Activated T-helper 2 cell treated with anti-CD3 and anti-CD28 coated beads, Interferon-gamma antibody, Interleukin-2, Interleukin-4, amounts not matched to agents 10 μg/mL and 5 μg/mL and 100 μg/mL, durations not matched to agents 14 hours and 24 hours and 36 hours (primary cell): Measurements from ENCODE around the gene BCAS3. TPM values are rescaled to one million over a fixed set of nuclear protein-coding genes. Genes with fewer than 3 reads are reported as not detected.

ENCODE experiments used
- DNase-seq: peaks from one replicate; pipeline ENCODE4 v3.0.0; 2021; ENCODE audit warnings: low spot score
- H3K27ac Mint-ChIP-seq: one replicate; pipeline ENCODE4 v1.8.0; 2021; ENCODE audit warnings: mixed read lengths
- H3K27me3 Mint-ChIP-seq: one replicate; pipeline ENCODE4 v1.8.0; 2021; ENCODE audit warnings: low read depth, mixed read lengths
- H3K36me3 Mint-ChIP-seq: one replicate; pipeline ENCODE4 v1.8.0; 2021; ENCODE audit warnings: low read depth, mixed read lengths
- H3K4me1 Mint-ChIP-seq: one replicate; pipeline ENCODE4 v1.8.0; 2021; ENCODE audit warnings: low read depth, mixed read lengths
- H3K4me3 Mint-ChIP-seq: one replicate; pipeline ENCODE4 v1.8.0; 2021; ENCODE audit warnings: low read depth, mild to moderate bottlenecking, moderate library complexity, mixed read lengths
- H3K9me3 Mint-ChIP-seq: one replicate; pipeline ENCODE4 v1.8.0; 2021; ENCODE audit warnings: mixed read lengths
- intact Hi-C: fragments of 100-400 bp; cut with micrococcal nuclease; formaldehyde crosslinking; loops from one replicate; pipeline ENCODE4 v1.15.1; 2023
- total RNA-seq: library from RNA; stranded (reverse); gene quantifications from 2 replicates; pipeline ENCODE4 v1.2.3, GENCODE V29; 2022

BCAS3 gene
- total RNA-seq, 1 donor from 2014 or later, result 10.7 TPM

DNA sequence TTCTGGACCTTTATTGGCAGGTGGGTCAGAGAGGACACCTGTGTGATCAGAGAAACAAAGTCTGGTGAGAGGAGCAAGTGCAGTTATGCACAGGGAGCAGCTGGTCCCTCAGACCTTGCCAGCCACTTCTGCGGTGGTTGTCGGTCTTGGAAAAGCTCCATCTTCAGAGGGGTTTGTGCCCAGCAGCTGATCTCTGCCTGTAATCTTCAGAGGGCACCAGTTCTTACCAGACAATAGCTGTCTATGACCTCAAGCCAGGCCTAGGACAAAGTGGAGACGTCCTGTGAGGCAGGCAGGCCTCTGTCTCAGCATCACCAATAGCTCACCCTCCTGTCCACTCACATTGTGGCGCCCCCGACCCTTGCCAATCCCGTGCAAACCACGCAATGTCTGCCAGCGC lies 655.5 kb downstream of the BCAS3 start:
- intact Hi-C loops, result no loop called here
- H3K36me3 Mint-ChIP-seq, result no peaks in the 10 kb centered on the region
- no peak for DNase-seq
- H3K9me3 Mint-ChIP-seq, result no peaks in the 10 kb centered on the region
- no peak overlapping the region for H3K27ac Mint-ChIP-seq
- no peaks in the 10 kb centered on the region for H3K27me3 Mint-ChIP-seq
- no peaks in the 10 kb centered on the region for H3K4me1 Mint-ChIP-seq
- H3K4me3 Mint-ChIP-seq, result no peak overlapping the region

DNA sequence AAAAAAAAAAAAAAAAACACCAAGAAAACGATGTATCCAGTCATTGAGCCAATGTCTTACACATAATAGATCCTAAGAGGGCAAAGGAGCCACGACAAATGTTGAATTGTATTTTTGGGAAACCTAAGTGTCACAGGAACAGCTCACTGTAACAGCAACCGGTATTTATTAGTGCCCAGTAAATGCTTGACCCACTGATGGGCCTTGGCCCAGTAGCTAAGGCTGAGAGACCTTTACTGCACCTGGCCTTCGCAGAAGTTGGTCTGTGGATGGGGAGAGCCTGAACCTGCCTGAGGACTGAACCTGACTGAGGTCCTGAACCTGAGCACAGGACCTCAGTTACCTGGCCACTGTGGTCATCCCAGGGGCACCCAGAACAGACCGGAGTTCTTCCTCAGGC lies 657.0 kb downstream of the BCAS3 start:
- H3K9me3 Mint-ChIP-seq, result no peaks in the 10 kb centered on the region
- H3K4me3 Mint-ChIP-seq, result no peak overlapping the region
- no peaks in the 10 kb centered on the region for H3K36me3 Mint-ChIP-seq
- no peaks in the 10 kb centered on the region for H3K27me3 Mint-ChIP-seq
- DNase-seq, result no peak
- H3K27ac Mint-ChIP-seq, result no peak overlapping the region
- intact Hi-C loops, result no loop called here
- H3K4me1 Mint-ChIP-seq, result no peaks in the 10 kb centered on the region

- Mint-ChIP-seq H3K27ac (no peak overlapping the region), H3K27me3 (no peaks in the 10 kb centered on the region), H3K9me3 (no peaks in the 10 kb centered on the region), H3K36me3 (no peaks in the 10 kb centered on the region), H3K4me1 (no peaks in the 10 kb centered on the region), H3K4me3 (no peak overlapping the region)
- no peak for DNase-seq
- intact Hi-C loops, result no loop called here
Observed at GRCh38 chr17:61335105-61335844, 657.6 kb downstream of the BCAS3 start.

DNA sequence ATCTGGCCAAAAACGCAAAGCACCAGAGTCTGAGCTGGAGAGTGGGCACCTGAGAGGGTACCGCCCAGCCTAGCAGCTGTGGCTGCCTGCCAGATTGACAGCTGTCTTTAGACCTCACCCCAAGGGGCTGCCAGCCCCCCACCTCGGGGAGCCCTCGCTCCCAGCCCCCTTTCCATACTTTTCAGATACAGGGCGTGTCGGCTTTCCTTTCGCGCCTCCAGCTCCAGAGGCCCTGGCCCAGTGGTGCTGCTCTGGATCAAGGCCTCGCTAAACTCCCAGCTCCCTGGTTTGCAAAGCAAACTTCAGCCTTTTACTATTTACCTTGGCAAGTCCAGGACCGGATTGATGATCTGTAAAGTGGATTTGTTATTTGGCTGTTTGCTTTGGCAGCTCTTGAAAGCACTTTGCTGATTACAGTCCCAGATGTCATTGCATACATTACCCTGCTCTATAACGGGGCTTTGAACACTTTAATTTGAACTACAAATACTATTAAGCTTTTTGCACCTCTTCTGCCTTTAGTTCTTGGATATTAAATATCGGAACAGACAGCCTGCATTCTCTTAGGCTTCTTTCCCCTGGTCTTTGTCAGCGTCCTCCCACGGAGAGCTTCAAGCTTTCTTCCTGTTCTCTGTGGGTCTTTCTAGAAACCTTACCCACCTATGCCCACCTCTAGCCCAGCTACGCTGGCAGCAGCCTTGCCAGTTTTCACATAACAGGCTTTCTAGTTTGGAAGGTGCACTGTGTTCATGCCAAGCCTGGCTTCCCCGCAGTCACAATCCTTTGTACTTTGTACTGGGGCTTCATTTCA lies 658.4 kb downstream of the BCAS3 start:
- no peak for DNase-seq
- Mint-ChIP-seq H3K27ac (no peak overlapping the region), H3K4me3 (no peak overlapping the region), H3K4me1 (no peaks in the 10 kb centered on the region), H3K9me3 (no peaks in the 10 kb centered on the region), H3K27me3 (no peaks in the 10 kb centered on the region), H3K36me3 (no peaks in the 10 kb centered on the region)
- intact Hi-C loops, result no loop called here

GRCh38 chr17:61337290-61337689 lies 659.6 kb downstream of the BCAS3 start:
- Mint-ChIP-seq H3K27me3 (no peaks in the 10 kb centered on the region), H3K36me3 (no peaks in the 10 kb centered on the region), H3K9me3 (no peaks in the 10 kb centered on the region), H3K4me1 (no peaks in the 10 kb centered on the region), H3K4me3 (no peak overlapping the region), H3K27ac (no peak overlapping the region)
- DNase-seq, result no peak
- intact Hi-C loops, result no loop called here

- no peaks in the 10 kb centered on the region for H3K9me3 Mint-ChIP-seq
- no peaks in the 10 kb centered on the region for H3K27me3 Mint-ChIP-seq
- H3K36me3 Mint-ChIP-seq, result no peaks in the 10 kb centered on the region
- no peak overlapping the region for H3K27ac Mint-ChIP-seq
- H3K4me1 Mint-ChIP-seq, result no peaks in the 10 kb centered on the region
- DNase-seq, result no peak
- no peak overlapping the region for H3K4me3 Mint-ChIP-seq
- intact Hi-C loops, result no loop called here
Observed at GRCh38 chr17:61338000-61338798, 660.5 kb downstream of the BCAS3 start.

- Mint-ChIP-seq H3K27me3 (no peaks in the 10 kb centered on the region), H3K36me3 (no peaks in the 10 kb centered on the region), H3K4me1 (no peaks in the 10 kb centered on the region), H3K4me3 (no peak overlapping the region), H3K27ac (no peak overlapping the region), H3K9me3 (no peaks in the 10 kb centered on the region)
- DNase-seq, result no peak
- intact Hi-C loops, result no loop called here
Observed at GRCh38 chr17:61338874-61339478, 661.3 kb downstream of the BCAS3 start.

DNA sequence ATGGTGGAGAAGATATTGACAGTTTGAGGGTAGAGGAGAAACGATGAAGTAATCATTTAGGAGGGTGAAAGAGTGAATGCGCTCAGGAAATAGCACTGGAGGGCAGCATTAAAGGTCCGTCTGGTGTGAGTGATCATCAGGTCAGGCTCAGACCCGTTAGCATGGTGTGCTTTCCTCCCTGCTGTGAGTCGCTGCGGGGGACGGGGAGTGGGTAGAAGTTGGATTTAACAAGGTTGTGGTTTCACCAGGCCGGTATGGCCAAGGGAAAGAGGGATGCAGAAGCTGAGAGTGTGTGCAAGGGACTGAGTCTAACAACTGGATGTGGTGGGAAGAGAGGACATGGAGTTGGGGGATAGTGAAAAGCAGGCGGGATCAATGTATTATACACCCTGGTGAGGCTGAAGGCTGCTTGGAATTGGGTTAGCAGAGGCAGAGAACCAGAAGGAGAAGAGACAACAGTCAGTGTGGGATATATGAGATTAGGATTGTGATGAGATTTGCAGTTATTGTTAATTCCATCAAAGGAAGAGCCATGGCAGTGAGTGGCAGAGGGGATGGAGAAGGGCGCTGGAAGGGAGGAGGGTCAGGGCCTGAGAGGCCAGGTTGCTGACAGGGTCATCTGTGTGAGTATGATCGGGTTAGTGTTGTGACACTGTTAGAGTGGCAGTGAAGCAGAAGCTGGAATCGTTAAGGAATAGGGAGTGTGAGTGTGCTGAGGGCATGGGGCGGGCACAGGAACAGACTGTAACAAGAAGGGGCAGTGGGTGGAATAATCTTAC lies 663.0 kb downstream of the BCAS3 start:
- H3K4me1 Mint-ChIP-seq, result no peaks in the 10 kb centered on the region
- intact Hi-C loops, result no loop called here
- no peaks in the 10 kb centered on the region for H3K36me3 Mint-ChIP-seq
- H3K27me3 Mint-ChIP-seq, result no peaks in the 10 kb centered on the region
- no peak overlapping the region for H3K27ac Mint-ChIP-seq
- H3K9me3 Mint-ChIP-seq, result no peaks in the 10 kb centered on the region
- DNase-seq, result no peak
- H3K4me3 Mint-ChIP-seq, result no peak overlapping the region

DNA sequence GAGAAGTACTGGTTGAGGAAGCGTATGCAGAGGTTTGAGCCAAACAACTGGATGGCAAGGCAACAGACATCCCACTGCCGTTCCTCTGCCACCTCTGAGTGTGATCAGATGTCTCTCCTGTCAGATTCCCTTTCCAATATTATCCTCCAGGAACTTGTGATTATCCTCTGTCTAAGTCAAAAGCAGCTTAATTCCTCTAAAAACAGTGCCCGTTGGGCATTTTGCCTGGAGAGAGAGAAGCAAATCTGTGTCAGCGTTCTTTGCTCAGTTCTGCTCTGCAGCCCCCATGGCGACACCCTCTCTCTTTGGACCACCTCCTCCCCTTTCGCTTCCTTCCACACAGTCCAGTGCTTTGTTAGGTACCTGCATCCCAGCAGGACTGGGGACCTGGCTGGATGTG lies 665.9 kb downstream of the BCAS3 start:
- no peak for DNase-seq
- H3K36me3 Mint-ChIP-seq, result no peaks in the 10 kb centered on the region
- H3K4me3 Mint-ChIP-seq, result no peak overlapping the region
- no peaks in the 10 kb centered on the region for H3K9me3 Mint-ChIP-seq
- no peaks in the 10 kb centered on the region for H3K27me3 Mint-ChIP-seq
- H3K27ac Mint-ChIP-seq, result no peak overlapping the region
- intact Hi-C loops, result no loop called here
- no peaks in the 10 kb centered on the region for H3K4me1 Mint-ChIP-seq

GRCh38 chr17:61345061-61345460 lies 667.4 kb downstream of the BCAS3 start:
- no peaks in the 10 kb centered on the region for H3K9me3 Mint-ChIP-seq
- no peak for DNase-seq
- H3K36me3 Mint-ChIP-seq, result no peaks in the 10 kb centered on the region
- no peaks in the 10 kb centered on the region for H3K27me3 Mint-ChIP-seq
- no peak overlapping the region for H3K27ac Mint-ChIP-seq
- intact Hi-C loops, result no loop called here
- no peak overlapping the region for H3K4me3 Mint-ChIP-seq
- no peaks in the 10 kb centered on the region for H3K4me1 Mint-ChIP-seq

- DNase-seq, result no peak
- no peaks in the 10 kb centered on the region for H3K27me3 Mint-ChIP-seq
- no peaks in the 10 kb centered on the region for H3K36me3 Mint-ChIP-seq
- no peaks in the 10 kb centered on the region for H3K9me3 Mint-ChIP-seq
- intact Hi-C loops, result no loop called here
- no peak overlapping the region for H3K27ac Mint-ChIP-seq
- no peak overlapping the region for H3K4me3 Mint-ChIP-seq
- H3K4me1 Mint-ChIP-seq, result no peaks in the 10 kb centered on the region
Observed at GRCh38 chr17:61345825-61346666, 668.4 kb downstream of the BCAS3 start.
